Right kidney (tissue), 1 donor: ENCODE data around the gene CCDC3.
A peak's percentile ranks its signal among the peaks of the same experiment; 100 is the strongest.
"Not testable (repeated sequence)": the region's sequence is repeated elsewhere in the genome, so short reads cannot be mapped to it uniquely, and the experiment has no call there.

Source experiments
- DNase-seq: peaks from one replicate; pipeline ENCODE4 v3.0.0-alpha.2; 2016

The CCDC3 gene

DNA sequence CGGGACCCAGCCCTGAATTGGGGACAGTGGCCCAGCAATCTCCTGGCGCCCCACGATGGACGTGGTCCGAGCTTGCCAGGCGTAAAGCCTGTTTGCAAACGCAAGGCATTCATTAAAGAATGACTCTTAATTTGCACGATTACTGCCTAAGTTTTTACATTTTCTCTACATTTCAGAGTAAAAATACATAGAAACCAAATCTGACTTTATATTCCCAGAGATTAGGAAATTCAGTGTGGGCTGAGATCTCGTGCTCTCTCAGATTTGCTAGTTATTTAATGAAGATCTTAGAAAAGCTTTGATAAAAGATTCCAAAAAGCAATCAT is 337 bp upstream of the CCDC3 start:
- DNase-seq, result no peak

DNA sequence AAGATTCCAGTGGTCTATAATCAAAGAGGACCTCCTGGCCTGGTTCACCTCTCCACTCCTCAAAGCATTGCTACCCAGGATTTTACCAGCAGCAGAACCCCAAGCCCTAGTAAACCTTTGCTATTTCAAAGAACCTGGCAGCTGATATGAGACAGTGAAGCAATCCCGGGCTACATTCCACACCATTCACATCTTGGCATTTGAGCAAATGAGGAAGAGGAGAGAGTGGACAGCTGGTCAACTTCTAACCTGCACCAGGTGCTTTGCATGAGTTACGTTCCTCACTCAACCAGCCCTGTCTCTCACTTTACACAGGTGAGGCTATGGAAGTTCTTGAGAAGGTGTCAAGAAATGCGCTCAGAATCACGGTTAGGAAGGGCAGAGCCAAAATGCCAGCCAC is 1.1 kb downstream of the CCDC3 start:
- DNase-seq, result no peak

DNA sequence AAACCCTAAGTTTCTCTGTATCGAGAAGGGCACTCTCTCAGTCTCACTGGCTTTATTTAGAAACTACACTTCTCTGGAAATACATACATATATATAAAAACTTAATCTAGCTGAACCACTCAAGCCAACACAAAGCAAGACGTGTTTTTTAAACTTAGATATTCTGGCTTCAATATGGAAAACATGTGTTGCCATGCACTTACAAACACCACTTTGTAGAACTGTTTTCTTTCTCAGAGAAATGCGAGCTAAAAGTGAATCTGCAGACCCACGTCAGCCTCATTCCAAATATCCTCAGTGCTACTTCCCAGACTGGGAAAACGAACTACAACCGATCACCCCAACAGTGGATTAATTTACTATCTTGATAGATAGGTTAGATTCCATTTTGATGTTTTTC is 1.7 kb downstream of the CCDC3 start:
- DNase-seq, result no peak

DNA sequence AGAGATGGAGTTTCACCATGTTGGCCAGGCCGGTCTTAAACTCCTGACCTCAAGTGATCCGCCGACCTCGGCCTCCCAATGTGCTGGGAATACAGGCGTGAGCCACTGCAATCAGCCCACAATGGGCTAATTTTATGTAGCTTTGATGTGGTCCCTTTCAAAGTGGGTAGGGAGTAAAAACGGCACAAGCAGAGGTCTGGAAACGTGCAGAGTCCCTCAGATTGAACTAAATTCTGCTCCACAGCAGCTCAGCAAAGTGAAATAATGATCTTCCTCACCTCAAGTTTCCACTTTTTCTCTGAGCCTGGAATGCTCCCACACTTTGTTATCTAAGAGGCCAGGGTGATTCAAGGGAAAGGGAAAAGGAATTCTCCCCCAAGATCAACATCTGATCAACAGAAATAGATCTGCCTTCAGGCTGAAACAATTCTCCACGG is 6.1 kb downstream of the CCDC3 start:
- no peak for DNase-seq

DNA sequence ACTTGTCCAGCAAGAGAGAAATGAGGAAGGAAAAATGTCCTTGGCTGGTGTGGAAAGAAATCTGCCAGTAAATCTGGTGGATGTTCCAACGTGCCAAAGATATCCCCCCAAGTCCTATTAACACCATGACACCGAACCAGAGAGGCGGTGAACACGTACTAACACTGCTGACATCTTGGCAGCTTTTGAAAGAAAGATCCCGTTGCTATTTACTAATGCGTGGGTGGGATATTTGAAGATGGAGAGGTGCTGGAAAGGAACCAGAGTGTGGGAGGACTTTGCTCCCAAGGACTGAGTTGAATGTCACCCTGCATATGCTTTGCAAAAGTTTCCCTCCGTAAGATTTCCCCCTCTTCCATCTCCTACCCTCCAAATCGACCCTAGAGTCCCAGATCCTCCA is 7.9 kb downstream of the CCDC3 start:
- no peak for DNase-seq

DNA sequence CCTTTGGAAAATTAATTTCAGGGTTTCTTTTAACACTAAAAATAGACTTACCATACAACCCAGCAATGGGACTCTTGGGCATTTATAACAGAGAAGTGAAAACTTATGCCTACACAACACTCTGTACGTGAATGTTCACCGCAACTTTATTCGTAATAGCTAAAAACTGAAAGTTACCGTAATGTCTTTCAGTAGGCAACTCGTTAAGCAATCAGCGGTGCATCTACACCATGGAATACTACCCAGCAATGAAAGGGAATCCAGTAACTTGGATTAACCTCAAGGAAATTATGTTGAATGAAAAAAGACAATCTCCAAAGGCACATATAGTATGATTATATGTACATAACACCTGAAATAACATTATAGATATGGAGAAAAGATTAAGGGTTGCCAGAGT is 16.2 kb downstream of the CCDC3 start:
- no peak for DNase-seq

DNA sequence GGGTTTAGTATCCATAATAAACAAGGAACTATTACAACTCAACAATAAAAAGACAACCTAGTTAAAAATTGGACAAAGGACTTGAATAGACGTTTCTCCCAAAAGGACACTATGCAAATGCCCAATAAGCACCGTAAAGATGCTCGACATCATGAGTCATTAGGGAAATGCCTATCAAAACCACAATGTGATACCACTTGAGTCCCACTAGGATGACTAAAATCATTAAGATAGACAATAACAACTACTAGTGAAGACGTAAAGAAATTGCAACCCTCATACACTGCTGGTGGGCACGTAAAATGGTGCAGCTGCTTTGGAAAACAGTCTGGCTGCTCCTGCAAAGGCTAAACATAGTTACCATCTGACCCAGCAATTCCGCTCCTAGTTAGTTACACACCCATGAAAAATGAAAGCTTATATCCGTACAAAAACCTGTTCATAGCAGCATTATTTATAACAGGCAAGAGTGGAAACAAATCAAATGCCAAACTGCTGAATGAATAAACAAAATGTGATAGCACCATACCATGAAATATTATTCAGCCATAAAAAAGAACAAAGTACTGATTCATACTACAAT is 17.3 kb downstream of the CCDC3 start:
- no peak for DNase-seq

DNA sequence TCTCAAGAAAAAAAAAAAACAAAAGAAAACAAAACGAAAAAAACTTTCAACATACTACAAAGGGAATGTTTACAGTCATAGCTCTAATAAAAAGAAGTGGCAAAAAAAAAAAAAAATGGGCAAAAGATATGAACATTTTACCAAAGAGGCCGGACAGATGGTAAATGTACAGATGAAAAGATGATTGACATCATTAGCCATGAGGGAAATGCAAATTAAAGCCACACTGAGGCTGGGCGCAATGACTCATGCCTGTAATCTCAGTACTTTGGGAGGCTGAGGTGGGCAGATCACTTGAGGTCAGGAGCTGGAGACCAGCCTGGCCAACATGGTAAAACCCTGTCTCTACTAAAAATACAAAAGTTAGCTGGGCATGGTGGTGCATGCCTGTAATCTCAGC is 17.9 kb downstream of the CCDC3 start:
- DNase-seq, result not testable (repeated sequence)

DNA sequence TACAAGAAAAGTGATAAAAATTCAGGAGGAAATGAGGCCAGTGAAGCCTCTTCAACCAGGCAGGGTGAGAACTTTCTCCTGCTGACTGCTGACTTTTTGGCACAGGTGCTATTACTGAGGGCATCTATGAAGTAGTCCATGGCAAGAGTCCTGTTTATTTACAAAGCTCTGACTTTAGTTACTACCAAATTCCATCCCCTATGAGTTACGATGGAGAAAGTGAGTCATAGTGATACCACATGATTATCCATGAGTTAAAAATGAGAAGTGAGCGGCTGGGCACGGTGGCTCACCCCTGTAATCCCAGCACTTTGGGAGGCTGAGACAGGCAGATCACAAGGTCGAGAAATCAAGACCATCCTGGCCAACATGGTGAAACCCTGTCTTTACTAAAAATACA is 19.9 kb downstream of the CCDC3 start:
- DNase-seq, result no peak

DNA sequence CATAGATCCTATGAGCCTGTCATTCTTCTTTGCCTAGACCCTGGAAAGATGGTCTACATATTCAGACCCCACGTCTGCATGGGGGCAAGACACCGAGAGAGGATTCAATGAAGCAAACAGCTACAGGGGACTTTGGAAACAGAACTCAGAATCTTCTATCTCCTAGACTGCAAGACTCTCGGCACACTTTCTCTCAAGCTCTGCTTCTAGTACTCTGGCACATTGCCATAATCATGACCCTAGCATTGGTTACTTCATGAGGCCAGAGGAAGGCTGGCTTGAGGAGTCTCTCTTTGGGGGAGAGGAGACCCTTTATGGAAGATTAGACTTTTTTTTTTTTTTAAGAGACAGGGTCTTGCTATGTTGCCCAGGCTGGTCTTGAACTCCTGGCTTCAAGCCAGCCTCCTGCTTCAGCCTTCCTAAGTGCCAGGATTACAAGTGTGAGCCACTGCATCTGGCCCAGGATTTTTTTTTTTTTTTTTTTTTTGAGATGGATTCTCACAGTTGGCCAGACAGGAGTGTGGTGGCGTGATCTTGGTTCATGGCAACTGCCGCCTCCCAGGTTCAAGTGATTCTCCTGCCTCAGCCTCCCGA is 20.7 kb downstream of the CCDC3 start:
- DNase-seq, result no peak

DNA sequence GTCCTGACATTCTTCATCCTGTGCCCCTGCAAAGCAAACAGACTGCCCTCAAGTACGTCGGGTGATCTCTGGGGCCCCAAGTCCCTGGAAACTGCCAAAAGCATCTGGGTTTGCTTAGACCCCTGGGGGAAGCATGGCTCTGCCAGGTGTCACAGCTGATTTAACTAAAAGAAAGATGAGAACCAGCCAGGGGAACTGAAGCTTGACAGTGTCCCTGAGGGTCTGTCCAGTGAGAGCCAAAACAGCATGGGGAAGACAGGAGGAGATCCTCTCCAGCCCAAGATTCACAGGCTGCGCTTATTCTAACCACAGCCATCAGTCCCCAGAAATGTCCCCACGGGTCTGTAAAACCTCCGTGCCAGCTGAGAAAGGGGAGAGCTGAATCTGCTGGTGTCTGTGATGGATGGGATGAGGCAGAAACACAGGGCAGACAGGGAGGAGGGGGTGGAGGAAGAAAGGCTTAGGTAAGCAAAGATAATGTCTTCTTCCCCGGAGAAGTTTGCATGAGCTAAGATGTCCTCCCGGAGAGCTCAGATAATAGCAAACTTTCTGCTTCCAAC is 21.3 kb downstream of the CCDC3 start:
- peak; percentile 52 for DNase-seq

DNA sequence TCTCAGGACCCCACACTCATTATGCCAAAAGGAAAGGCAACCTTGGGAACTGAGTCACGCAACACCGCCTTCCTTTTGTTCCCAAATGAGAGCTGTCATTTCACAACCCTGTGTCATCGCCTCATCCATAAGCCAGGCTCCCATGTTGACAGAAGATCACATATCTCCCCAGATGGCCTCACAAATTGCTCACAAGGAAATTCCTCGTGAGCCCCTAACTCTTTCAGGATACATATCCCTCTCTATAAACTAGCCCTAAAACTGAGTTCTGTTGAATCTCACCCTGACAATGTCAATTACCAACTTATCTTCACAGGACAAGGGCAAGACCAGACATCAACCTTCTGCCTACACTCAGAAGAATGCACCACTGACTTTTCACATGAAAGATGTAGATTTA is 22.6 kb downstream of the CCDC3 start:
- no peak for DNase-seq

DNA sequence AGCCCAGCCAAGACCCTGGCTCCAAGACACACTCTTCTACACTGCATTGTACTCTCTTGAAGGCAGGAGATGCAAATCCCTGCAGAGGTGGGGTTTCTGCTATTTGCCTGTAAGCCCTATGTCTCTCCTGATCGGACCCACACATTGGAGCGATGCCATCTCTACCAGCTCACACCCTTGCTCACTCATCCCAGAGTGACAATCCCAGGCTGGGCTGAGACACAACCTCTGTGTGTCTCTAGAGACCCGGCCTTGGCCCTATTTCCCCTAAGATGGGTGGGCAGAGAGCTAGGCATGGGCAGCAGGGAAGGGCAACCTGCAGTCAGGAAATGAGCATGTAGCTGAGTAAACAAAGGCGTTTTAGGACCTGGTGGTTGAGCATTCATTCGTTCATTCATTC is 25.6 kb downstream of the CCDC3 start:
- no peak for DNase-seq

DNA sequence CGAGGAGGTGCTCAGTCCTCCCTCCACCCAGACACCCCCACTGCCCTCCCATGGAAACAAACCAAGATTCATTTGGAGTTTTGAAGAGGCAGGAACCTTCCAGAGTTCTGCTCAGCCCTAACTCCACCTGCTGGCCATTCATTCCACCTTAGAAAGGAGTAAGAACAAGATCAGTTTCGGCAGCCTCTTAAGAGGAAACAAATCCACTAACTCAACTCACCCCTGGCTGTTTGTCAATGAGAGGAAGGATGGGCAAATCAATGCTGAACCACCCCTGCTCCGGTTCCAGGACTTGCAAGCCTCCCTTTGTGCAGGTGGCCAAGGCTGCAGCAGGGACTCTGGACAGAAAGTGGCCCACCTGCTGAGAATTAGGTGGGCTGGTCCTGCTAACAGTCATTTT is 26.2 kb downstream of the CCDC3 start:
- no peak for DNase-seq

DNA sequence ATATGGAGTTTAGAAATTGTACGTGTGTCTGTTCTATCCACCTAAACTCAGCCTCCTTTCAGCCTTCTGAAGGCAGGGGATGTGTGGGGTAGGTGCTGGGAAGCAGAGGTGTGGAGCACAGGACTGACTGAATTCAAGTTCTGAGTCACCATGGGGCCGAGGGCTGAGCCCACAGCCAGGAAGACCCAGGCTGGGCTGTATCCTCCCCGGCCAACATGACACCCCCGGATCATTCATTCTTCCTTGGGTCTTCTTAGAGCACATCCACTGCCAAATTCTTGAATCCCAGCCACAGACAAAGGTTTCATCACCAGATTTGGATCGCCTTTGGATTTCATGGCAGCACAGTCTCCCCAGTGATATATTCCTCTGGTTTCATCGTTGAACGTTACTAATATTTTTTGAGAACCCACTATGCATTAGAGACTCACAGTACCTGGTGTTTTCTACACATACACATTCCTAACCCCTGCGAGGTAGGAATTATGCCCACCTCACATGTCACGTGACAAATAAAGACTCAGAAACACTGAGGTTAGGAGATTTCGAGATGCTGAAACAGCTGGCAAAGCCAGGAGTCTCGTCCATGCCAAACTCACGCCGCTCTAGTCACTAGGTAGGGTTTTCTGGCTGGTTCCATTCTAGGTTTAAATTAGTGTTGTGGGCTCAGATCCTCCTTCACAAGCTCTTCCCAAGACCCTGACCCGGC is 26.9 kb downstream of the CCDC3 start:
- DNase-seq, result no peak

DNA sequence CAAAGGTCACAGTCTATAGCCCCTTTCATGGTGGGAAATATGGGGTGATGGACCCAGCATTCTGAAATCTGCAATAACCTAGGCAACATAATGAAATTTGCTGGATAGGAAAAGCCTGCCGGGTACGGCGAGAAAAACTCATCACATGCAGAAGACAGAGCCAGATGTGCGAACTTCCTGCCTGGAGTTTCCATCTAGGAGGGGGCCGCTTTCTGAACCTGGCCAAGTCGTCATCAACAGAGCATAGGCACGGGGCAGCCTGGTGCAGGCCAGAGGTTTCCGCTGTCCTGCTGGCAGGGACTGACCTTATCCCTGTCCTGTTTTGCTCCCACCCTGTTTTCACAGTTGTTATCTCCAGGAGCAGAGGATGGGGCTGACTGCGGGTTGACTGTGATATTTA is 27.4 kb downstream of the CCDC3 start:
- no peak for DNase-seq

DNA sequence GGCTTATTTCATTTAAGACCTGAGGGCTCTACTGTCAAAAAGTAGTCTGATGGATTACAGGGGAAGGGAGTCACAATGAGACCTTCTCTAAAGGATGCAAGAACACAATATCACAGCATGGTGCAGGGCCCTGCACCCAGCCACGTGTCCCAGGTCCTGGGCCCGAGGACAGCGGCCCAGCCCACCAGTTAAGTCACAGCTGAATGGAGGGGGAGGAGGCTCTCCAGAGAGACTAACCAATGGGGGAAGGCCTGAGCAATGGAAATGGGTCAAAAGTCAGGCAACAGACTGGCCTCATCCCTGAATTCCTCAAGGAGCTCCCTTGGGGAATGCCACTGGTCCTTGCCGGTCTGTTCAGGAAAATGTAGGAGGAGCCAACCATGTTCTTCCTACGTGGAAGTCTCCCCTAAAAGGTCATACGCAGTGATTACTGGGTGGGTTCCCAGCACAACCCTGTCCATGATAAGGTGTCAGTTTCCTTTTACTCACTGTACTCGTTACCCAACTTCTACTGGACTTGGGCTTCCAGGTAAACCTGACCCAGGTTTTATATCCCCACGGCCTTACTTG is 28.3 kb downstream of the CCDC3 start:
- no peak for DNase-seq

DNA sequence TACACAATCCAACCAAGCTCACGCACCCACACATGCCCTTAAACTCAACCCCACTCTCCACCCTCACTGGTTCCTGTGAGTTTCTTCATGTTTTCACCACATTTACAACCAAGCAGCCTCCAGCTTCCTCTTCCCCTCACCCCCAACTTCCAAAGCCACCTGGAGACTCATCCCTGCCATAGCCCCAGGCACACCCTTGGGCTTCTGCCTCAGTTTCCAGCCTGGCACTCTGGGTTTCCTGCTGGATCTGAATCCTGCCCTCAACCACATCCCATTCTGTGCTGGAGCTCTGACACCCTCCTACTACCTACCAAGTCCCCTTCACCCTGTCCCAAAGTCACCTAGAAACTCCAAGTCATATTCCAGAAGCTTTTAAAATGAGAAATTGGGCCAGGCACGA is 29.4 kb downstream of the CCDC3 start:
- DNase-seq, result no peak

DNA sequence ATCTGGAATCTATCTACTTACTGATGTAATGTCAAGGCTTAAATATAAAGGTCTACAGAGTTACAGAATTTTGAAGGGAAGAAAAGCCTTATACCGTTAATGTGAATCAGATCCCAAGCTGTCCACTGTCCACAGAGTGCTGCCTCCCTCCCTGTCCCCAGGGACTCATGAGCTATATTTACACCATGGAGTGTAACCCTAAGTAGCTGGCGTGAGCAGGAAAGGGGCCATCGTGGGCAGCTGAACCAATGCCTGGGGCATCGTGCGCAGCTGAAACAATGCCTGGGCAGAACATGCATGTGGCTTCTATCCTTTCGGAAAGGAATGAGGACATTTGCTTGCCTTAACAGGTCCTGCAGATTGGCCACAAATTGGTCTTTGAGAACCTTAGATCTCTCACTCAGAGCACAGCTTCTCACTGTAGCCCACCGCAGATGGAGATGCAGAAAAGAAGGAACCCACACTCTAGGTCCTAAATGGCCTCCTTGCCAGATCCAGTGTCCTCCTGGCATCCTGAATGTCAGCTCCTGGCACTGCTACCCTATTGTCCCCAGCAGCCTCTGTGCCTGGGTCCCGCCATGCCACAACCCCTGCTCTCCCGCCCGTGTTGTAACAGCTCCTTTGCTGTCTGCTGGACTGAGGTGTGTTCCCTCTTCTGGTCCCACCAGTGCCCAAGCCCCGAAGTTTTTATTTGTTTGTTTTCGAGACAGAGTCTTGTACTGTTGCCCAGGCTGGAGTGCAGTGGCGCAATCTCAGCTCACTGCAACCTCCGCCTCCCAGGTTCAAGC is 30.3 kb downstream of the CCDC3 start:
- DNase-seq, result no peak

DNA sequence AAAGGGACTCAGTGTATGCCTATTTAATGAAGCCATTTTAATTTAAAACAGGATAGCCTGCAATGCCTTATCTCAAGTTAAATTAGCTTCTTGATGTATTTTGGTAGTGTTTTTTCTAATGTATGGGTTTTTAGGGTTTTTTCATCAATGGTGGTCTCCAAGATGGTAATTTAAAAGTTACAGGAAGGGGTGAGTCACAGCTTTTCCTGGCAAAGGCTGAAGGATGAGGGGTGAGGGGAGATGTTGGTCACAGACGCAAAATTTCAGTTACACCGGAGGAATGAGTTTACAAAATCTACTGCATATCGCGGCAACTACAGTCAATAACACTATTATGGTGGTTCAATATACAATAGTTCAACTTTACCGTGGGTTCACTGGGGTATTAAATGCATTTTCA is 31.6 kb downstream of the CCDC3 start:
- no peak for DNase-seq

DNA sequence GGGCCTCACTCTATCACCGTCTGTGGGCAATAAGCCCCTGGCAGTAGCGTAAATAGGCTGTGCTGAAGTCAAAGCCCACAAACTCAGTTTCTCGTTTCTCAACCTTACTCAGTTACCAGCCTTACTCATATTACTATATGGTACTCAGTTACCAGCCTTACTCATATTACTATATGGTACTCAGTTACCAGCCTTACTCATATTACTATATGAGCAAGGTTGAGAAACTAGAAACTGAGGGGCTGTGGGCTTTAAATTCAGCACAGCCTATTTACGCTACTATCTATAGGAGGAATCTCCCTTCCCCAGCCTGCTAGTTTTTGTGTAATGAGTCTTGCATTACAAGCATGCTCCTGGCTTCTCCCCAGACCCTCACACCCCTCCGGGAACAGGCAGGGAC is 35.4 kb downstream of the CCDC3 start:
- DNase-seq, result no peak

DNA sequence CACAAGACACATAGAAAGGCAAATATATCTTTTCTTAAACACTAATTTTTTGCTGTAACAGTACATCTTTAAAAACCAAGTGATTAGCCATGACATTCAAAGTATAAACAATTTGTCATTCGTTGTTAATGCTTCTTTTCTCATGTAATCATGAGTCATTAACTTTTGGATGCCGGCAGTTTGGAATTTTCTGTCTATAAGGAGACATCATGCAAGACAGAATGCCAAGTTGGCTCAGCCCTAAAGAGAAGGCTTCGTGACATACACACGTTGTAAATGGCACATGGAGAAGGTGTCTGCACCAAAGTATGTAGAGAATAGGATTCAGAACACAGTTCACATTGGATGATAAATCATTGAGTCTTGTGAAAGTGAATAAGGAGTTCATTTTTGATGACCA is 35.9 kb downstream of the CCDC3 start:
- no peak for DNase-seq

DNA sequence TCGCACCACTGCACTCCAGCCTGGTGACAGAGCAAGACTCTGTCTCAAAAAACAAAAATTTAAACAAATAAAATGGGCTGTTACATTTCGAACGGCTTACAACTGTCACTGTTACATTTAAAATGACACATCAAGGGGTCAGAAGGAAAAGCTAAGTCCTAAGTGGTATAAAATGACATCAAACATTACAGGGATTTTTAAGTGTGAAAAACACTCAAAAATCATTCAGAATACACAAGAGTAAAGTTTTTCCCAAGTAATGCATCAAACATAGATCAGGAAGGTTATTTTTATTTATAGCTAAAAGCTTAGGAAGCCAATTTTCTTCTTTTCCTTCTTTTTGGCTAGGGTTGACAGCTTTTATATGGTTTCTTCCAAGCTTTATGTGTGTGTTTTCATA is 39.0 kb downstream of the CCDC3 start:
- DNase-seq, result no peak
